GM18505 (cell line): ENCODE results near the gene PPM1M.

Experiments
- ATAC-seq: cut with Tn5 transposase; IDR thresholded peaks from one replicate; pipeline ENCODE4 v1.9.1; 2021; ENCODE audit not compliant: unreplicated experiment
- POLR2A ChIP-seq: IDR thresholded peaks from 4 replicates; pipeline ENCODE4 v1.6.1; 2011; ENCODE audit warnings: borderline replicate concordance; ENCODE audit not compliant: insufficient read depth, insufficient read length; ENCODE audit errors: extremely low read depth

Gene PPM1M

GRCh38 chr3:52220380-52221026 lies 25.1 kb upstream of the PPM1M start:
- no peak for ATAC-seq

GRCh38 chr3:52221141-52221562 lies 24.4 kb upstream of the PPM1M start:
- ATAC-seq, result no peak
- no peak for TF ChIP-seq POLR2A

More at GRCh38 chr3:52220380-52221026, 25.1 kb upstream of the PPM1M start:
- TF ChIP-seq POLR2A, result no peak

- no peak for TF ChIP-seq POLR2A
- ATAC-seq, result no peak
These were observed 23.8 kb upstream of the PPM1M start for GRCh38 chr3:52221563-52222318.

GRCh38 chr3:52222319-52223221 lies 23.0 kb upstream of the PPM1M start:
- TF ChIP-seq POLR2A, result no peak
- ATAC-seq, result no peak

GRCh38 chr3:52223449-52224408 lies 21.8 kb upstream of the PPM1M start:
- TF ChIP-seq POLR2A, result no peak
- ATAC-seq, result no peak

GRCh38 chr3:52225452-52226228 lies 19.9 kb upstream of the PPM1M start, which contains the start of gene TLR9:
Gene TLR9 (minus strand): TSS chr3:52225645. CDS start chr3:52225529, 116 bp downstream.
- peak; percentile 87 for TF ChIP-seq POLR2A
- peak; percentile 67 for ATAC-seq

- peak; percentile 7 for ATAC-seq
These were observed 19.2 kb upstream of the PPM1M start for GRCh38 chr3:52226229-52226817.

GRCh38 chr3:52227117-52227516 lies 18.4 kb upstream of the PPM1M start:
- TF ChIP-seq POLR2A, result no peak

More at GRCh38 chr3:52226229-52226817, 19.2 kb upstream of the PPM1M start:
- TF ChIP-seq POLR2A, result no peak

GRCh38 chr3:52227766-52228165 lies 17.8 kb upstream of the PPM1M start:
- no peak for ATAC-seq
- no peak for TF ChIP-seq POLR2A

More at GRCh38 chr3:52227117-52227516, 18.4 kb upstream of the PPM1M start:
- no peak for ATAC-seq

GRCh38 chr3:52228266-52228665 lies 17.3 kb upstream of the PPM1M start:
- no peak for TF ChIP-seq POLR2A
- ATAC-seq, result no peak

GRCh38 chr3:52228751-52229291 lies 16.7 kb upstream of the PPM1M start:
- no peak for ATAC-seq

More at GRCh38 chr3:52228751-52229291, 16.7 kb upstream of the PPM1M start:
- TF ChIP-seq POLR2A, result no peak
